Heart left ventricle (tissue), 13 donors: ENCODE data around the gene PRPF18.

Experiments
- CTCF ChIP-seq, 12 donors: fragments of 200-600 bp; sonication (generic) in 4 of 12; IDR thresholded peaks; one replicate each; pipeline versions ENCODE4 v1.5.0 to v1.8.0; 2018 to 2022; ENCODE audit warnings: antibody characterized with exemption in 12 of 12, mild to moderate bottlenecking in 5 of 12
- POLR2A ChIP-seq, 2 donors: fragments of 450-650 bp; IDR thresholded peaks; one replicate each; pipeline ENCODE4 v1.6.1; 2017; ENCODE audit warnings: antibody characterized with exemption in 2 of 2, mild to moderate bottlenecking in 2 of 2, moderate library complexity in 2 of 2
- donor health status: ischemic (EF 13 %, LVEDD 7.1; RV severe dilation, severe dysfunction).
- donor health status: DM: no; HTN: yes; CAD: no.
- donor health status: DM: no; HTN: no; CAD: no.
- donor health status: ischemic (EF 25% LVEDD 6.9; RV normal size, moderate dysfunction).
- donor health status: ischemic (EF 25% LVEDD 5.7; RV mildly dilated, moderate dysfunction).
- donor health status: ischemic (EF 35%, LVEDD 5.7; RV mildly dilated, moderate dysfunction).
- donor health status: nonischemic (EF 11% LVEDD 7.7; RV severe dilation, severe dysfunction).
- donor health status: DM: yes; HTN: yes; CAD: no.
- donor health status: PGD.
- donor health status: ischemic (EF 29% LVEDD 5.4; RV normal size, mild dysfunction).
- donor health status: nonischemic (EF 23%, LVEDD 6.1; RV moderate dilation, normal function).

- TF ChIP-seq POLR2A (IDR thresholded peaks at IDR 0.05) (no peak), CTCF (IDR thresholded peaks at IDR 0.05) (no peak)
Observed at GRCh38 chr10:13649844-13650520, 63.2 kb downstream of the PRPF18 start.
